H1 (cell line): Measurements from ENCODE around the gene VAT1L. TPM values are rescaled to one million over a fixed set of nuclear protein-coding genes. Genes with fewer than 3 reads are reported as not detected.

Experiments
- CTCF ChIA-PET: fragments of 300-600 bp; sonication (Branson Sonifier 250); formaldehyde crosslinking; loops from one replicate; lab custom pipeline; 2021; ENCODE audit not compliant: partially characterized antibody; lab: Charles Lee
- POLR2A ChIA-PET: fragments of 300-600 bp; sonication (Branson Sonifier 250); formaldehyde crosslinking; loops from one replicate; lab custom pipeline; 2021; ENCODE audit warnings: inconsistent platforms; ENCODE audit not compliant: partially characterized antibody; lab: Charles Lee
- DNase-seq, 2 experiments: peaks; one replicate each; pipeline versions ENCODE4 v3.0.0 to v3.0.0-alpha.2; 2010 to 2022; ENCODE audit warnings: low spot score in 2 of 2, low read depth in 1 of 2, mixed read lengths in 1 of 2
- FAIRE-seq: peaks from 2 replicates; lab custom pipeline; 2011; peaks lifted over from hg19 to GRCh38; lab: Jason Lieb, UNC
- H2AFZ ChIP-seq: 2 replicates; pipeline ENCODE4 v1.8.1; 2012; ENCODE audit warnings: low read length, inconsistent platforms
- H2AK5ac ChIP-seq: 2 replicates; pipeline ENCODE4 v1.6.1; 2013; ENCODE audit warnings: low read depth, low read length
- H2BK120ac ChIP-seq: replicated peaks from 2 replicates; pipeline ENCODE3; 2013; ENCODE audit warnings: low read depth, low read length, inconsistent platforms
- H2BK12ac ChIP-seq: 2 replicates; pipeline ENCODE4 v1.6.1; 2013; ENCODE audit warnings: low read depth, low read length
- H2BK15ac ChIP-seq: 2 replicates; pipeline ENCODE4 v1.6.1; 2013; ENCODE audit warnings: low read length
- H2BK20ac ChIP-seq: 2 replicates; pipeline ENCODE4 v1.6.1; 2013; ENCODE audit warnings: low read length
- H2BK5ac ChIP-seq: 2 replicates; pipeline ENCODE4 v1.6.1; 2013; ENCODE audit warnings: low read depth, low read length
- H3K14ac ChIP-seq: 2 replicates; pipeline ENCODE4 v1.6.1; 2013; ENCODE audit warnings: inconsistent platforms; ENCODE audit not compliant: insufficient read length
- H3K18ac ChIP-seq: 2 replicates; pipeline ENCODE4 v1.6.1; 2013; ENCODE audit warnings: low read length; ENCODE audit errors: extremely low read depth
- H3K23ac ChIP-seq: 2 replicates; pipeline ENCODE4 v1.6.1; 2013; ENCODE audit warnings: inconsistent platforms; ENCODE audit not compliant: insufficient read length
- H3K23me2 ChIP-seq: 2 replicates; pipeline ENCODE4 v1.6.1; 2013; ENCODE audit warnings: low read depth, low read length
- H3K27ac ChIP-seq: 2 replicates; pipeline ENCODE4 v1.6.1; 2011; ENCODE audit warnings: low read depth, low read length, inconsistent platforms
- H3K27me3 ChIP-seq, 4 experiments: replicated peaks in 1 of 4; 1 replicate in 1 of 4; 2 replicates in 3 of 4; pipeline versions ENCODE4 v1.6.1 to v1.8.1; 2011 to 2013; ENCODE audit warnings: low read length in 3 of 4, mild to moderate bottlenecking in 3 of 4, inconsistent platforms in 2 of 4, mixed read lengths in 2 of 4, moderate library complexity in 1 of 4; ENCODE audit not compliant: control insufficient read depth in 3 of 4, insufficient read depth in 3 of 4; ENCODE audit errors: extremely low read depth in 1 of 4
- H3K36me3 ChIP-seq, 4 experiments: 2 replicates each; pipeline versions ENCODE4 v1.6.1 to v1.8.1; 2011 to 2013; ENCODE audit warnings: mild to moderate bottlenecking in 4 of 4, low read length in 3 of 4, moderate library complexity in 2 of 4, control low read depth in 1 of 4, inconsistent platforms in 1 of 4; ENCODE audit not compliant: insufficient read depth in 4 of 4, control insufficient read depth in 2 of 4
- H3K4ac ChIP-seq: replicated peaks from 2 replicates; pipeline ENCODE3; 2013; ENCODE audit warnings: low read length, low read depth, mixed read lengths, inconsistent platforms; ENCODE audit not compliant: insufficient read length
- H3K4me1 ChIP-seq, 4 experiments: replicated peaks in 1 of 4; 1 replicate in 1 of 4; 2 replicates in 3 of 4; pipeline versions ENCODE4 v1.6.1 to v1.8.1; 2011 to 2013; ENCODE audit warnings: low read length in 3 of 4, inconsistent platforms in 2 of 4, mixed read lengths in 1 of 4; ENCODE audit not compliant: insufficient read depth in 4 of 4, control insufficient read depth in 3 of 4
- H3K4me2 ChIP-seq, 2 experiments: 2 replicates each; pipeline versions ENCODE4 v1.6.1 to v1.8.1; 2011 to 2013; ENCODE audit warnings: low read depth in 2 of 2, low read length in 2 of 2, control low read depth in 1 of 2, inconsistent platforms in 1 of 2, mild to moderate bottlenecking in 1 of 2; ENCODE audit not compliant: insufficient read depth in 1 of 2
- H3K4me3 ChIP-seq, 4 experiments: fragments of 200-600, 300-600 bp in 1 of 4; sonication (generic), shearing (Covaris generic), sonication (Bioruptor Twin) in 1 of 4; 2 replicates each; pipeline versions ENCODE4 v1.5.1 to v1.8.1; 2011 to 2016; ENCODE audit warnings: low read length in 4 of 4, low read depth in 3 of 4, control low read depth in 2 of 4, inconsistent platforms in 2 of 4, mild to moderate bottlenecking in 2 of 4, mixed read lengths in 1 of 4, moderate library complexity in 1 of 4; ENCODE audit not compliant: insufficient read depth in 2 of 4; ENCODE audit errors: extremely low read depth in 1 of 4
- H3K56ac ChIP-seq: replicated peaks from 2 replicates; pipeline ENCODE3; 2013; ENCODE audit warnings: low read depth, mild to moderate bottlenecking, mixed read lengths, low read length, inconsistent platforms; ENCODE audit not compliant: insufficient read length
- H3K79me1 ChIP-seq: 2 replicates; pipeline ENCODE4 v1.6.1; 2013; ENCODE audit warnings: low read depth, low read length, control low read depth
- H3K79me2 ChIP-seq, 2 experiments: 2 replicates each; pipeline versions ENCODE4 v1.6.1 to v1.8.1; 2012 to 2013; ENCODE audit warnings: low read length in 2 of 2, mild to moderate bottlenecking in 2 of 2, inconsistent platforms in 1 of 2; ENCODE audit not compliant: insufficient read depth in 2 of 2, control insufficient read depth in 1 of 2
- H3K9ac ChIP-seq, 4 experiments: replicated peaks in 1 of 4; 1 replicate in 1 of 4; 2 replicates in 3 of 4; pipeline versions ENCODE4 v1.6.1 to v1.8.1; 2011 to 2013; ENCODE audit warnings: low read depth in 3 of 4, low read length in 3 of 4, control low read depth in 2 of 4, mild to moderate bottlenecking in 2 of 4, moderate library complexity in 2 of 4, inconsistent platforms in 1 of 4; ENCODE audit errors: extremely low read depth in 1 of 4
- H3K9me3 ChIP-seq, 2 experiments: 2 replicates each; pipeline versions ENCODE4 v1.6.1 to v1.8.1; 2012 to 2013; ENCODE audit warnings: mild to moderate bottlenecking in 2 of 2, moderate library complexity in 2 of 2, control low read depth in 1 of 2, inconsistent platforms in 1 of 2, low read depth in 1 of 2, low read length in 1 of 2, mixed read lengths in 1 of 2; ENCODE audit not compliant: insufficient read depth in 2 of 2
- H4K20me1 ChIP-seq, 2 experiments: replicated peaks in 1 of 2; 2 replicates each; pipeline versions ENCODE3 to v1.8.1; 2011 to 2013; ENCODE audit warnings: inconsistent platforms in 2 of 2, low read length in 2 of 2, mild to moderate bottlenecking in 1 of 2; ENCODE audit not compliant: insufficient read depth in 2 of 2, control insufficient read depth in 1 of 2
- H4K5ac ChIP-seq: 2 replicates; pipeline ENCODE4 v1.6.1; 2013; ENCODE audit warnings: low read length, low read depth, mixed read lengths, inconsistent platforms; ENCODE audit not compliant: insufficient read length
- H4K8ac ChIP-seq: 2 replicates; pipeline ENCODE4 v1.8.0; 2013; ENCODE audit warnings: mild to moderate bottlenecking, moderate library complexity, low read length, inconsistent platforms; ENCODE audit not compliant: insufficient read depth; ENCODE audit errors: extremely low read depth
- H4K91ac ChIP-seq: replicated peaks from 2 replicates; pipeline ENCODE3; 2013; ENCODE audit warnings: low read length, mixed read lengths, inconsistent platforms; ENCODE audit not compliant: insufficient read length
- ATF2 ChIP-seq: IDR thresholded peaks from 2 replicates; pipeline ENCODE4 v1.6.1; 2012; ENCODE audit warnings: low read length, inconsistent platforms
- GABPA ChIP-seq: IDR thresholded peaks from 2 replicates; pipeline ENCODE4 v1.6.1; 2011; ENCODE audit warnings: mild to moderate bottlenecking, low read length, moderate library complexity, borderline replicate concordance; ENCODE audit not compliant: insufficient read depth
- POLR2AphosphoS5 ChIP-seq: IDR thresholded peaks from 2 replicates; pipeline ENCODE4 v1.6.1; 2011; ENCODE audit warnings: low read depth, low read length
- POU5F1 ChIP-seq: IDR thresholded peaks from 2 replicates; pipeline ENCODE4 v1.6.1; 2011; ENCODE audit warnings: low read depth, mild to moderate bottlenecking, low read length, moderate library complexity
- SAP30 ChIP-seq: fragments of 300-600 bp; sonication (generic); IDR thresholded peaks from 2 replicates; pipeline ENCODE4 v1.7.1; 2012; ENCODE audit warnings: low read length, moderate library complexity, mild to moderate bottlenecking, inconsistent platforms; ENCODE audit not compliant: insufficient read depth, insufficient replicate concordance
- SIRT6 ChIP-seq: IDR thresholded peaks from one replicate; pipeline ENCODE4 v1.7.1; 2012; ENCODE audit warnings: low read length, inconsistent platforms
- WGBS, 2 experiments: shearing (Covaris generic) in 1 of 2; methylation state at CpG; one replicate each; pipeline versions ENCODE4 v1.1.6 to v1.1.7; 2013 to 2015; ENCODE audit warnings: low lambda C conversion rate in 2 of 2, mixed read lengths in 2 of 2, inconsistent platforms in 1 of 2, low coverage in 1 of 2, missing lambda C conversion rate in 1 of 2; ENCODE audit not compliant: insufficient replicate concordance in 2 of 2, insufficient coverage in 1 of 2, insufficient read length in 1 of 2; ENCODE audit errors: extremely low coverage in 1 of 2, missing lambda C conversion rate in 1 of 2; 5-methylcytosine and 5-hydroxymethylcytosine counted together
- polyA plus RNA-seq, 7 experiments: library from polyadenylated mRNA; depleted of rRNA in 3 of 7; stranded (reverse) in 5 of 7; unstranded in 2 of 7; fragments of >200 nt in 5 of 7; fragments of 200-250 nt in 2 of 7; gene quantifications; 1 replicate in 5 of 7; 2 replicates in 1 of 7; 4 replicates in 1 of 7; pipeline versions ENCODE4 v1.2.1 to v1.2.3, GENCODE V29; 2011 to 2013; ENCODE audit warnings: missing spikeins in 2 of 7, mixed read lengths in 2 of 7
- total RNA-seq: library from RNA; stranded (reverse); fragmentation: NEBNext Ultra II Directional; extraction: Animal tissue kit (Norgen Biotek cat#: 25700); gene quantifications from 2 replicates; pipeline ENCODE4 v1.2.1, GENCODE V29; 2021

VAT1L gene
- total and polyA plus RNA-seq, 2 of the 8 experiments (the other 6 are each of a cell fraction or from before 2014, with no cell fraction given): 46.3 to 48.2 TPM

GRCh38 chr16:77881355-77882030, 93.1 kb downstream of the VAT1L start:
- POLR2A ChIA-PET: no interaction called here
- Histone ChIP-seq H2AFZ (no peak overlapping the region), H2BK12ac (no peak overlapping the region), H2BK20ac (no peak overlapping the region), H3K27ac (no peak overlapping the region), H4K5ac (no peak overlapping the region), H3K56ac (no peak overlapping the region), H3K79me2 (no peaks in the 10 kb centered on the region), H3K4ac (no peak overlapping the region), H4K91ac (no peak overlapping the region), H3K36me3 (peaks cover 4 to 15% (median 8%) of the 10 kb centered on the region in 4 experiments; a peak in 5 of 8 replicates), H3K4me3 (no peak overlapping the region), H3K23ac (no peak overlapping the region), H4K8ac (no peak overlapping the region), H3K18ac (no peak overlapping the region), H2BK15ac (no peak overlapping the region), H3K4me2 (no peak overlapping the region), H2BK5ac (no peak overlapping the region), H3K4me1 (no peaks in the 10 kb centered on the region), H3K23me2 (no peaks in the 10 kb centered on the region), H3K9ac (no peak overlapping the region), H3K9me3 (no peaks in the 10 kb centered on the region), H2BK120ac (no peak overlapping the region), H2AK5ac (no peak overlapping the region), H3K27me3 (no peaks in the 10 kb centered on the region), H4K20me1 (no peaks in the 10 kb centered on the region), H3K79me1 (no peaks in the 10 kb centered on the region; the same call in 1 of the 2 replicates), H3K14ac (no peak overlapping the region)
- CTCF ChIA-PET: interaction anchor here (0.9 kb wide), 1 partner anchor 11 kb away, joined by 3 read pairs; no protein-coding TSS in a partner anchor
- DNase-seq: no peak
- WGBS, 2 experiments: 85% methylated on average over 2 of the region's 2 CpGs; no CpG with 5 or more reads in 1 of the 2 experiments
- TF ChIP-seq SAP30 (no peak), POLR2AphosphoS5 (no peak), SIRT6 (no peak), ATF2 (no peak), POU5F1 (no peak), GABPA (no peak)
- FAIRE-seq: no peak
